GM21717 (cell line): ENCODE measurements around the gene DFFB.

Source experiments
- ATAC-seq: cut with Tn5 transposase; IDR thresholded peaks from one replicate; pipeline ENCODE4 v1.9.1; 2021; ENCODE audit warnings: mild to moderate bottlenecking, moderate library complexity; ENCODE audit not compliant: unreplicated experiment

DFFB gene

GRCh38 chr1:3923378-3924185, 66.3 kb downstream of the DFFB start:
- ATAC-seq, result no peak

- no peak for ATAC-seq
These were observed 67.0 kb downstream of the DFFB start for GRCh38 chr1:3924186-3924824.

DNA sequence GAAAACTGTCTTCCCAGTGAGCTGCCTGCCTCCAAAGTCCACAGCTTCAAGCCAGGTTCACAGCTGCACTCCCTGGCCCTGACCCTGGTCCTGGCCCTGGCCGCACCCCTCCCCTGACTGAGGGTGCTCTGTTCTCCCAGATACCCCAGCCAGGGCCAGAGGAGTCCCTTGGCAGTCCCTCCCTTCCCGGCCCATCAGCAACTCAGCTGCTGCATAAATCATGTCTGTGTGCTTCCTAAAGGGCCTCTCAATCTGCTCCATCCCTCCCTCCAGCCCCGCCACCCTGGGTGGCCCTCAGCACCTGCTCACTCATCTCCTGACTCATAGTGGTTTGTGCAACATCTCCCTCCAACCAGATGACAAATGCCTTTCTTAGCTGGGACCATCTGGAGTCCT, 67.5 kb downstream of the DFFB start:
- ATAC-seq, result no peak

DNA sequence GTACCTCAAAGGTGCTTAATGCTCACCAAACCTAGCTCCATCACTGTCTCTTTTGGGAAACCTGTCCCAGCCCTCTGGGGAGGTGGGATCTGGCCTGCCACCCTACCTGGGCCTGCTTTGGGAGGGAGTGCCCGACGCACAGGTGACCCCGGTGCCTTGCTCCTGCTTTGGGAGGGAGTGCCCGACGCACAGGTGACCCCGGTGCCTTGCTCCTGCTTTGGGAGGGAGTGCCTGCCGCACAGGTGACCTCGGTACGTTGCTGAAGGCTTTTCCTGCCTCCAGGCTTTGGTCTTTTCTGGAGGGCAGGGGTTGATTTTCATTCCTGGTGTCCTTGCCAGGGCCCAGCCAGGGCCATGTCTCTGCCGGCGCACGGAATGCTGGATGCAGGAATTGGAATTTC, 68.0 kb downstream of the DFFB start:
- no peak for ATAC-seq

GRCh38 chr1:3925762-3926161, 68.5 kb downstream of the DFFB start:
- ATAC-seq, result no peak

DNA sequence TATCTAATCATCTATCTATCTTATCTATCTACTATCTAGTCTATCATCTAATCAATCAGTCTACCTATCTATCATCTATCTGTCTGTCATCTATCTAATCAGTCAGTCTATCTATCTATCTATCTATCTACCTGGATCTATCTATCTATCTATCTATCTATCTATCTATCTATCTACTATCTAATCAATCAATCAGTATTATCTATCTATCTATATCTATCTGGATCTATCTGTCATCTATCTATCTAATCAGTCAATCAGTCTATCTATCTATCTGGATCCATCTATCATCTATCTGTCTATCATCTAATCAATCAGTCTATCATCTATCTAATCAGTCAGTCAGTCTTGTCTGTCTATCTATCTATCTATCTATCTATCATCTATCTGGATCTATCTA, 69.7 kb downstream of the DFFB start:
- no peak for ATAC-seq

DNA sequence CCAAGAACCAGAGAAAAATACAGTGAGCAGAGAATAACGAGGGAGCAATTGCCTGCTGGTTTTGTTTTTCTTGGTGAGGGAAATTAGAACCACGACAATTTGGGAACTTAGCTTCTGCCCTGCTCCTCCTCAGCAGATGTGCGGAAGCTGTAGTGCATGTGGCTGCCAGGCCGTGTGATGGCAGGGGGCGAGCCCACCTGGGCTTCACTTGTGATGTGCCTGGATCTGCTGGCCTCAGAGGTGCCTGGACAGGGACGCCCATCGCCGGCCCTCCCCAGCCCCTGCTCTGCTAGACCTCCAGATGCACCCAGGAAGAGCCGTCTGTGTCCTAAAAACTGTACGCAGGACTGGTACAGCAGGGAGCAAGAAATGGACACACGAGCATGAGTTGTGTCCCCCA, 71.3 kb downstream of the DFFB start:
- ATAC-seq, result no peak

DNA sequence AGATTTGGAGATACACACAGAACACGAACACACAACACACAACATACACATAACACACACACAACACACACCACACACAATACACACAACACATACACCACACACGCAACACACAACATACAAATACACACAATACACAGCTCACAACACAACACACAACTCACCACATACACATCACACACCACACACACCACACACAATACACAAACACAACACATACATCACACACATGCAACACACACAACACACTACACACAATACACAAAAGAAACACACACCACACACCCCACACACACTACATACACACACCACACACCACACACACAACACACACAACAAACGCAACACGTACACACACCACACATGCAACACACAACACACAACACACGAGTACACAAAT, 71.8 kb downstream of the DFFB start:
- ATAC-seq, result no peak

- ATAC-seq, result no peak
These were observed 73.2 kb downstream of the DFFB start for GRCh38 chr1:3930301-3931006.

- no peak for ATAC-seq
These were observed 74.0 kb downstream of the DFFB start for GRCh38 chr1:3931007-3931912.

DNA sequence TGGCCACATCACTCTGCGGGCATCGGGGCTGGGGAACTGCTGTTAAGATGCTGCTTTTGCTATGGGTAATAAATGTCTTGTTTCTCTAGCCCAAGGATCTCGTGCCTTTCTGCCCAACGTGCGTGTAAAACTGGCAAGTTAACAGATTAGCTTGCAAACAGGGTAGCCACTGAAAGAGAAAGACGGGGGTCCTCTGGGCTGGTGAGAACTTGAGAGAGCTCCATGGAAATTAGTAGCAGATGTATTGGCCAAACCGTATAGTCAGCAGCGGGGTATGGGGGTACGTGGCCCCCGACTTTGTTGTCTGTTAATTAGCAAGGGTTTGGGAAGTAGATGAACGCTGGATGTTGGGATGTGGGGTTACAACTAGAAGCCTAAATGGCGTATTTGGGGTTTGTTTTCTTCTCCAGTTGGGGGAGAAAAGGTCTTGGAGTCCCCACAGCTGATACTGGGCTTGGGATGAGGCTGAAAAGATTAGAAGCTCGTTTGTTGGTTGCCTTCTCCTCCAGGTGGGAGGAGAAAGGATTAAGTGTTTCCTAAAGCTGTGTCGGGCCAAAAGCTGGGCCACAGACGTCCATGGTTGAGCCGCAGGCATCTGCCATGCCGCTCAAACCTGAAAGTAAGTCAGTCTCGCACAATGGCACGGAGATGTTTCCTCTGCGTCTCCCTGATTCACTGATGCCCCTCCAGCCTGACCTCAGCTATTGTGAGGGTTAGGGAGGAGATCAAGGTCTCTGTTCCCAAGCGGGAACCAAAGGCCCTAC, 75.1 kb downstream of the DFFB start:
- ATAC-seq, result no peak
